ENCODE results near the gene TNFAIP2. TPM values are rescaled to one million over a fixed set of nuclear protein-coding genes. Genes with fewer than 3 reads are reported as not detected.

Gene TNFAIP2
- total RNA-seq, 1 donor from 2014 or later, result 82.7 TPM

DNA sequence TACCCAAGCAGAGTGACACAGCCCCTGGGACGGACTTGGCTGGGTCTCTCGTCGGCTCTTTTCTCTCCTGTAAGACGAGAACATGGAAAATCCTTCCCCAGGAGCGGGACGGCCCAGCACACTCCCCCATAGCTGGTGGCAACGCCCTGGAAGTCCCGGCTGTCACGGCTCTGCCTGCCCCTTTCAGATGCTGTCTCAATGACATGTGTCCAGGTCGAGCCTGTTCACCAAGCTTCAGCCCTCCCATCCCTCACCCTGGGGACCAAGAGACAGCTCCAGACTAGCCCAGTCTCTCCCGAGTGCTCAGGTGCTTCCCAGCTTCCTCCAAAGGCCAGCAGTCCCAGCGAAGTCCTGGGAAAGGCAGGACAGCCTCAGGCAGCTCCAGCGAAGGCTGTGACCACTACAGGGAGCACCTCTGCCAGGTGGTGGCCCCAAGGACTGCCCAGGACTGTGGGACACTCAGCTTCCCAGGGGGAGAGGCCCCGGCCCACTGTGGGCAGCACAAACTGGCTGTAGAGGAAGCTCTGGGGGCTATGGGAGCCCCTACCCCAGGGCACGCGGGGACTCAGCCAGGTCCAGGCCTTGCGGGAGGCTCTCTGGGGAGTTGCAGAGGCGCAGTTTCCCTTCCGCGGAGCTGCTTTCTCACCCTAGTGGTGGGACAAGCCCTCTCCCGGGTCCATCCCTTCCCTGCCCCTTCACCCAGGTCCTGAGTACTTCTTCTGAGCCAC, 33.6 kb downstream of the TNFAIP2 start:
- Histone ChIP-seq H3K36me3 (no peaks in the 10 kb centered on the region), H3K4me3 (no peak overlapping the region), H3K27me3 (no peaks in the 10 kb centered on the region), H3K4me1 (peaks cover 32% of the 10 kb centered on the region), H3K27ac (no peak overlapping the region), H3K9me3 (no peaks in the 10 kb centered on the region)
- TF ChIP-seq, protein P1, sequence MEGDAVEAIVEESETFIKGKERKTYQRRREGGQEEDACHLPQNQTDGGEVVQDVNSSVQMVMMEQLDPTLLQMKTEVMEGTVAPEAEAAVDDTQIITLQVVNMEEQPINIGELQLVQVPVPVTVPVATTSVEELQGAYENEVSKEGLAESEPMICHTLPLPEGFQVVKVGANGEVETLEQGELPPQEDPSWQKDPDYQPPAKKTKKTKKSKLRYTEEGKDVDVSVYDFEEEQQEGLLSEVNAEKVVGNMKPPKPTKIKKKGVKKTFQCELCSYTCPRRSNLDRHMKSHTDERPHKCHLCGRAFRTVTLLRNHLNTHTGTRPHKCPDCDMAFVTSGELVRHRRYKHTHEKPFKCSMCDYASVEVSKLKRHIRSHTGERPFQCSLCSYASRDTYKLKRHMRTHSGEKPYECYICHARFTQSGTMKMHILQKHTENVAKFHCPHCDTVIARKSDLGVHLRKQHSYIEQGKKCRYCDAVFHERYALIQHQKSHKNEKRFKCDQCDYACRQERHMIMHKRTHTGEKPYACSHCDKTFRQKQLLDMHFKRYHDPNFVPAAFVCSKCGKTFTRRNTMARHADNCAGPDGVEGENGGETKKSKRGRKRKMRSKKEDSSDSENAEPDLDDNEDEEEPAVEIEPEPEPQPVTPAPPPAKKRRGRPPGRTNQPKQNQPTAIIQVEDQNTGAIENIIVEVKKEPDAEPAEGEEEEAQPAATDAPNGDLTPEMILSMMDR (IDR thresholded peaks at IDR 0.05), result no peak
- TF ChIP-seq POLR2AphosphoS5 (IDR thresholded peaks at IDR 0.05; ENCODE audit: insufficient read depth in 1 of 2, low read depth in 1 of 2), result no peak
- no peak for TF ChIP-seq POLR2A (IDR thresholded peaks at IDR 0.05)
- intact Hi-C loops (cut with DNase I), result no loop called here
- no peak for DNase-seq (ENCODE audit: extremely low spot score in 2 of 2)

DNA sequence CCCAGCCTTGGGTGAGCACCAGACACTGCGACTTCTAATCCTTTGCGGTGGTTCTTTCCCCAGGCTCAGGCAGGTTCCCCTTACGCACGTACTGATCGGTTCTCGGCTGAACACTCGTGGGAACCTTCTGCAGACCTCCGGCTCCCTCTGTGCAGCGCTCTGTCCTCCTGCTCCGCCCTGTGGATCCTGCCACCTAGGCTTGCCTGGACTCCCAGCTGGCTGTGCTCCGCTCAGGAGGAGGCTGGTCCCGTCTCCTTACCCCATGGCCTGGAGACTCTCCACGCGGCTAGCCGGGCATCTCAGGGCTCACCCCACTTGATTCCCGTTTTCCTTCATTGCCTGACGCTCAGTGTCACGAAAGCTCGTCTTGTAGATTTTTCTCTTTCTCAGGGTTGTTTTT, 34.7 kb downstream of the TNFAIP2 start:
- Histone ChIP-seq H3K4me1 (peaks cover 37% of the 10 kb centered on the region), H3K9me3 (no peaks in the 10 kb centered on the region), H3K27me3 (no peaks in the 10 kb centered on the region), H3K27ac (no peak overlapping the region), H3K36me3 (no peaks in the 10 kb centered on the region), H3K4me3 (no peak overlapping the region)
- no peak for TF ChIP-seq POLR2A (IDR thresholded peaks at IDR 0.05)
- TF ChIP-seq, protein P1 (IDR thresholded peaks at IDR 0.05), result no peak
- TF ChIP-seq POLR2AphosphoS5 (IDR thresholded peaks at IDR 0.05; ENCODE audit: insufficient read depth in 1 of 2, low read depth in 1 of 2), result no peak
- intact Hi-C loops (cut with DNase I), result no loop called here
- DNase-seq (ENCODE audit: extremely low spot score in 2 of 2), result no peak

DNA sequence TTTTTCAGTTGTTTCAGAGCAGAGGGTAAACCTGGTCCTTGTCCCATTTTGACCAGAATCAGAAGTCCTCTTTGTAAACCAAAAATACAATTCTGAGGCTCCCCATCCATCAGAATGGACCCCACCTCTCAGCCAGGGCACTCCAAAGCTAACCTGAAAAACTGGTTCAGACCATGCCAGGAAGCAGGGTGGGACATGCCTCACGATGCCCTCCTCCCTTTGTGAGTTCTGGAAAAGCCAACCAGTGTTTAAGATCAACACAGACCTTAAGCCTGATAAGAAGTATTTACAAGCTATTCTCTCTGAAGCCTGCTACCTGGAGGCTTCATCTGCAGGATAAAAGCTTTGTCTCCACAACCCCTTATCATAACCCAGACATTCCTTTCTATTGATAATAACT, 35.4 kb downstream of the TNFAIP2 start:
- Histone ChIP-seq H3K9me3 (no peaks in the 10 kb centered on the region), H3K4me1 (peaks cover 40% of the 10 kb centered on the region), H3K27me3 (no peaks in the 10 kb centered on the region), H3K27ac (no peak overlapping the region), H3K4me3 (no peak overlapping the region), H3K36me3 (no peaks in the 10 kb centered on the region)
- no peak for DNase-seq (ENCODE audit: extremely low spot score in 2 of 2)
- intact Hi-C loops (cut with DNase I), result no loop called here
- TF ChIP-seq POLR2A (IDR thresholded peaks at IDR 0.05) (no peak), POLR2AphosphoS5 (IDR thresholded peaks at IDR 0.05; ENCODE audit: insufficient read depth in 1 of 2, low read depth in 1 of 2) (no peak)
- TF ChIP-seq, protein P1 (IDR thresholded peaks at IDR 0.05), result no peak

DNA sequence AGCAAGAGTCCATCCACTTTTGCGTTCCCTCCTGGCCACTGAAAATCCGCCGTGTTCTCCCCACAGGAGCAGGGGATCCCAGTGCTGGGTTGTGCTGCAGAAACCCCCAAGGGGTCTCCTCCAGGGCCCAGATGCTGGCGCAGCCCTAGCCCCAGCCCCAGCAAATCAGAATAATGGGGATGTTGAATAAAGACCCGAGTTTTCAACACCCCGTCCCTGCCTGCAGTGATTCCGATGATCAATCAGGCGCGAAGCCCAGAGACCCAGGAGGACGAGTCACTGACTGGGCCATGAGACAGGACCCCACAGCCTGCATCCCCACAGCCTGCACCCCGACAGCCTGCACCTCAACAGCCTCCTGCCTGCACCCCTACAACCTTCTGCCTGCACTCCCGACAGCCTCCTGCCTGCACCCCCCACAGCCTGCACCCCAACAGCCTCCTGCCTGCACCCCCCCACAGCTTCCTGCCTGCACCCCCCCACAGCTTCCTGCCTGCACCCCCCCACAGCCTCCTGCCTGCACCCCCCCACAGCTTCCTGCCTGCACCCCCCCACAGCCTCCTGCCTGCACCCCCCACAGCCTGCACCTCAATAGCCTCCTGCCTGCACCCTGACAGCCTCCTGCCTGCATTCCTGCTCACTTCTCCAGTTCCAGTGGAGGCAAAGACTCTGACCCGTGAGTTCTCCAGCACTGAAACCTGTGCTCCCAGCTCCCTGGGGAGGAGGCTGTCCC, 37.2 kb downstream of the TNFAIP2 start:
- Histone ChIP-seq H3K36me3 (no peaks in the 10 kb centered on the region), H3K4me3 (no peak overlapping the region), H3K4me1 (peaks cover 40% of the 10 kb centered on the region), H3K27ac (no peak overlapping the region), H3K27me3 (no peaks in the 10 kb centered on the region), H3K9me3 (no peaks in the 10 kb centered on the region)
- TF ChIP-seq, protein P1 (IDR thresholded peaks at IDR 0.05), result no peak
- TF ChIP-seq POLR2A (IDR thresholded peaks at IDR 0.05), result no peak
- TF ChIP-seq POLR2AphosphoS5 (IDR thresholded peaks at IDR 0.05; ENCODE audit: insufficient read depth in 1 of 2, low read depth in 1 of 2), result no peak
- intact Hi-C loops (cut with DNase I), result no loop called here
- no peak for DNase-seq (ENCODE audit: extremely low spot score in 2 of 2)

DNA sequence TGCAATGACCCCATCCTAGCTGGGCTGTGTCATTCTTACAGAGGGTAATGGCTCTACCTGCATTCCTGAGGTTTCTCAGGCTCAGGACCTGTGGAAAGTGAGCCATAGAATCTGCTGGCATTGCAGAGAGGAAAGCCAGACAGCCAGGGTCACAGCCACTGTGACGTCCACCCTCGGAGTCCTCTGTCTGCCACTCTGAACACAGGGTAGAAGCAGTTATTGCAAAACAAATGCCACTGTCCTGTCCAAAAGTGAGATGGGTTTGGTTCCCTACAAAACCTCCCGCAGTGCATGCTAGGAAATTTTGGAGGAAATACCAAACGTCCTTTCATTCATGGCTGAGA, 37.8 kb downstream of the TNFAIP2 start:
- H3K36me3 ChIP-seq, result no peaks in the 10 kb centered on the region
- intact Hi-C loops (cut with DNase I), result no loop called here
- no peaks in the 10 kb centered on the region for H3K9me3 ChIP-seq
- H3K4me3 ChIP-seq, result no peak overlapping the region
- TF ChIP-seq, protein P1 (IDR thresholded peaks at IDR 0.05), result no peak
- TF ChIP-seq POLR2AphosphoS5 (IDR thresholded peaks at IDR 0.05; ENCODE audit: insufficient read depth in 1 of 2, low read depth in 1 of 2) (no peak), POLR2A (IDR thresholded peaks at IDR 0.05) (no peak)
- DNase-seq (ENCODE audit: extremely low spot score in 2 of 2), result no peak
- H3K27ac ChIP-seq, result no peak overlapping the region
- peaks cover 34% of the 10 kb centered on the region for H3K4me1 ChIP-seq
- H3K27me3 ChIP-seq, result no peaks in the 10 kb centered on the region
